ENCODE results near the gene BCAP29. TPM values are rescaled to one million over a fixed set of nuclear protein-coding genes. Genes with fewer than 3 reads are reported as not detected.

Gene BCAP29
- total RNA-seq, 1 experiment from 2014 or later: 253 TPM

GRCh38 chr7:107643938-107644308 is 63.9 kb downstream of the BCAP29 start:
- in situ Hi-C loops (cut with HindIII; ENCODE audit: low pct_unique_long_range_greater_than_20kb, low sequenced_read_pairs): no loop called here
- no peak for DNase-seq (ENCODE audit: low read depth, low spot score)

GRCh38 chr7:107644309-107644974 is 64.4 kb downstream of the BCAP29 start:
- in situ Hi-C loops (cut with HindIII; ENCODE audit: low pct_unique_long_range_greater_than_20kb, low sequenced_read_pairs): no loop called here

GRCh38 chr7:107652642-107653041 is 72.6 kb downstream of the BCAP29 start:
- DNase-seq (ENCODE audit: low read depth, low spot score): no peak
- in situ Hi-C loops (cut with HindIII; ENCODE audit: low pct_unique_long_range_greater_than_20kb, low sequenced_read_pairs): no loop called here

More at GRCh38 chr7:107644309-107644974, 64.4 kb downstream of the BCAP29 start:
- DNase-seq (ENCODE audit: low read depth, low spot score): no peak

DNA sequence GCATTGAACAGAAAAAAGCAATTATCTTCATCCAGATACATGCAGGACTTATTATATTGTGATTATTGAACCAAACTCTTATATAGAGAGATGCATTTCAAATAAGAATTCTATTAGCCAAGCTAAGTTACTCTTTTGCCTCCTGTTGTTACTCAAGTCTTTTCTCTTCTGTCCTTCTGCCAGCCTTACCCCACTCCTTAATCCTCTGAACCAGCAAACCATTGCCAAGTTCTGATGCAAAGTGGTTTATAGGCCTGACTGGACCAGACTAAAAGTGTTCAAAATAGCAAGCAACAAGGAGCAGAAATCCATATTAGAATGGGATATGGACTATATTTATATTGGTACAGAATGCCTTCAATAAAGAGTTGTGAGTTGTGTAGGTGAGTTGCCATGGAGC is 78.4 kb downstream of the BCAP29 start:
- in situ Hi-C loops (cut with HindIII; ENCODE audit: low pct_unique_long_range_greater_than_20kb, low sequenced_read_pairs): no loop called here
- no peak for DNase-seq (ENCODE audit: low read depth, low spot score)

DNA sequence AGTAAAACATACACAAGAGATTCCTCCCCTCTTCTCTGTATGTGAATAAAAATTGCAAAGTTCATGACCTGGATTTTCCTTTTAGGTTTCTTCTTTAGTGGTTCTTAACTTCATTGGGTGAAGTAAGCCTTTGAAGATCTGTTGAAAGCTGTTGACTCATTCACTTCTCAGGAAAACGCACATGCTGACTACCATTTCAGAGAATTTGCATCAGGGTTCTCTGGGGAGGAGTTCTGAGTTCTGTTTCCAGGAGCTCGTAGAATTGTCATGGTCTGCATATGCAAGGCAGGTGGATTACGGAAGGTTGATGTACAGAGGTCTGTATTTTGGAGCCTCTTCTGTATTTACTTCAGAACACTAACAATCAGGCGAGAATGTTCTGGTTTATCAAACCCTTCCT is 79.6 kb downstream of the BCAP29 start:
- no peak for DNase-seq (ENCODE audit: low read depth, low spot score)
- in situ Hi-C loops (cut with HindIII; ENCODE audit: low pct_unique_long_range_greater_than_20kb, low sequenced_read_pairs): no loop called here

- in situ Hi-C loops (cut with HindIII; ENCODE audit: low pct_unique_long_range_greater_than_20kb, low sequenced_read_pairs): no loop called here
- DNase-seq (ENCODE audit: low read depth, low spot score): no peak
These were observed 80.5 kb downstream of the BCAP29 start, which contains the start of gene SLC26A4 for GRCh38 chr7:107660381-107661080. SLC26A4 (plus strand) TSS chr7:107660828; CDS start chr7:107661642, 814 bp downstream.

DNA sequence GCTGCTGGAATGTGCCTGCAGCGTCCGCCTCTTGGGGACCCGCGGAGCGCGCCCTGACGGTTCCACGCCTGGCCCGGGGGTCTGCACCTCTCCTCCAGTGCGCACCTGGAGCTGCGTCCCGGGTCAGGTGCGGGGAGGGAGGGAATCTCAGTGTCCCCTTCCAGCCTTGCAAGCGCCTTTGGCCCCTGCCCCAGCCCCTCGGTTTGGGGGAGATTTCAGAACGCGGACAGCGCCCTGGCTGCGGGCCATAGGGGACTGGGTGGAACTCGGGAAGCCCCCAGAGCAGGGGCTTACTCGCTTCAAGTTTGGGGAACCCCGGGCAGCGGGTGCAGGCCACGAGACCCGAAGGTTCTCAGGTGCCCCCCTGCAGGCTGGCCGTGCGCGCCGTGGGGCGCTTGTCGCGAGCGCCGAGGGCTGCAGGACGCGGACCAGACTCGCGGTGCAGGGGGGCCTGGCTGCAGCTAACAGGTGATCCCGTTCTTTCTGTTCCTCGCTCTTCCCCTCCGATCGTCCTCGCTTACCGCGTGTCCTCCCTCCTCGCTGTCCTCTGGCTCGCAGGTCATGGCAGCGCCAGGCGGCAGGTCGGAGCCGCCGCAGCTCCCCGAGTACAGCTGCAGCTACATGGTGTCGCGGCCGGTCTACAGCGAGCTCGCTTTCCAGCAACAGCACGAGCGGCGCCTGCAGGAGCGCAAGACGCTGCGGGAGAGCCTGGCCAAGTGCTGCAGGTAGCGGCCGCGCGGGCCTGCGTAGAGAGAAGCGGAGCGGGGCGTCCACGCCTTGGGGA is 81.2 kb downstream of the BCAP29 start:
- in situ Hi-C loops (cut with HindIII; ENCODE audit: low pct_unique_long_range_greater_than_20kb, low sequenced_read_pairs): no loop called here
- no peak for DNase-seq (ENCODE audit: low read depth, low spot score)

DNA sequence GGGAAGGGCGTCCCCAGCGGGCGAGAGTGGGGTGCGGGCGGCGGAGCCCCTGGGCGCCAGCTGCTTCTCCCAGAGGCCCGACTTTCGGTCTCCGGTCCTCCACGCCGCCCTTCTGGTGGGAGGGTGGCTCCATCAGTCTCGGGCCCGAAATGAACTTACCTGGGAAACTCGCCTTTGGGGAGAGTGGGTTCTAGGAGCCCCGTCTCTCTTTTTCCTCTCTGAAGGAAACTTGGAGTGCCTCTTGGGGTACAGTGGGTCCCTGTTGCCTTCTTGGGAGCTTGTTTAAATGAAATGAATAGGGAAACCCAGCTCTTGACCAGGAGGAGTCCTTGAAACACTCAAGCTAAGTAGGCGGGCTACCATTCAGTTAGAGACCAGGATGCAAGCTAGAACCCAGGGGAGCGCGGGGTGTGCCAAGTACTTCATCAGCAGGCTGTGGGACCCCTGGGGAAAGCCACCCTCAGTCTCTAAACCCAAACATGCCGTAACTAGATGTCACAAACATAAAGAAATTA is 81.9 kb downstream of the BCAP29 start:
- DNase-seq (ENCODE audit: low read depth, low spot score): no peak
- in situ Hi-C loops (cut with HindIII; ENCODE audit: low pct_unique_long_range_greater_than_20kb, low sequenced_read_pairs): no loop called here

GRCh38 chr7:107663196-107663595 is 83.2 kb downstream of the BCAP29 start:
- no peak for DNase-seq (ENCODE audit: low read depth, low spot score)

DNA sequence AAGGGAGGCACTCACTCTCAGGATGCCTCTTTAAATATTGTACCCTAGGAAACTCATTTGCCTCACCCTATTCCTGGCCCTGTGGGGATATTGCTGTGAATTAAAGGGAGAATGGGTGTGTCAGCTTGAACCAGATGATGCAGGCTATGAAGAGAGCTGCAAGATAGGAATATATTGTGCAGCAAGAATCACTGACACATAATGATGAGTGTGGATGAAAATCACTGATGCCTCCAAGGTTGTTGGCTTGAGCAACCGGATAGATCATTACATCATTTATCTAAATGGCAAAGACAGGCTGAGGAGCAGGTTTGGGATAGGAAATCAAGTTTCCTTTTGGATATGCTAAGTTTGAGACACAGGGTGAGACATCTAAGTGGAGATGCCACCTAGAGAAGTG is 86.7 kb downstream of the BCAP29 start:
- no peak for DNase-seq (ENCODE audit: low read depth, low spot score)
- in situ Hi-C loops (cut with HindIII; ENCODE audit: low pct_unique_long_range_greater_than_20kb, low sequenced_read_pairs): no loop called here

More at GRCh38 chr7:107663196-107663595, 83.2 kb downstream of the BCAP29 start:
- in situ Hi-C loops (cut with HindIII; ENCODE audit: low pct_unique_long_range_greater_than_20kb, low sequenced_read_pairs): no loop called here

GRCh38 chr7:107667341-107667740 is 87.3 kb downstream of the BCAP29 start:
- no peak for DNase-seq (ENCODE audit: low read depth, low spot score)
- in situ Hi-C loops (cut with HindIII; ENCODE audit: low pct_unique_long_range_greater_than_20kb, low sequenced_read_pairs): no loop called here

DNA sequence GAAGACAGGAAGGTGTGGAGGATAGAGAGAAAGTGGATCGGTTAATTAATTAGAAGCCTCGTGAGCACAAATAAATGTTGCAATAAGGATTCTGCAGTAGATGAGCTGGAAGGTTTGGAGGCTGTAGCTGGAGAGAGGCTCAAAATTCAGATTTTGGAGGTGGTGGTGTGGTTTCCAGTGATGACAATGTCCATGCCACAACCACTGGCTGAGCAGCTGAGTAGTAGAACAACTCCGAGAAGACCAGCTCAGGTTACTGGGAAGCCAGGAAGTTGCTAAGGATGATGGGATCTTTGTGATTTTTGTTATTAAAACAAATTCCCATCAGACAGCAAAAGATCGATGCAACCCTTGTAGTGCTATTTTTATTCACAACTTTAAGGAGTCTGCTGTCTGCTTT is 88.2 kb downstream of the BCAP29 start:
- in situ Hi-C loops (cut with HindIII; ENCODE audit: low pct_unique_long_range_greater_than_20kb, low sequenced_read_pairs): no loop called here

More for the DNA sequence above, 88.2 kb downstream of the BCAP29 start:
- DNase-seq (ENCODE audit: low read depth, low spot score): no peak

Small RNAs within 50 kb of the gene (small RNA-seq; reads per million reads assigned to genes)
- 0 reads per million in 2 experiments for gene BANF1P5
- 0 reads per million in 2 experiments for gene RF01233

Other genes starting within 250 kb of the BCAP29 start
- gene GPR22, start 110.2 kb upstream of the BCAP29 start, total RNA-seq (2014; rRNA removed; shearing (Covaris generic)): not detected in 2 replicates
- gene COG5, start 16.3 kb upstream of the BCAP29 start, total RNA-seq (2014; rRNA removed; shearing (Covaris generic)): 28.8 and 31.5 TPM in 2 replicates
- gene DUS4L, start 16.3 kb upstream of the BCAP29 start, total RNA-seq (2014; rRNA removed; shearing (Covaris generic)): 24.8 and 25.6 TPM in 2 replicates
- 16.7 and 17.9 TPM in 2 replicates for gene SLC26A4, start 80.6 kb downstream of the BCAP29 start, total RNA-seq (2014; rRNA removed; shearing (Covaris generic))
- gene CBLL1, start 163.9 kb downstream of the BCAP29 start, total RNA-seq (2014; rRNA removed; shearing (Covaris generic)): 51.0 and 54.7 TPM in 2 replicates
- gene SLC26A3, start 223.0 kb downstream of the BCAP29 start, total RNA-seq (2014; rRNA removed; shearing (Covaris generic)): not detected in 2 replicates

Data from SK-MEL-5 (cell line).